HUES64 (cell line): ENCODE measurements around the gene PVR.
A peak's percentile ranks its signal among the peaks of the same experiment; 100 is the strongest.
"Not testable (repeated sequence)": the region's sequence is repeated elsewhere in the genome, so short reads cannot be mapped to it uniquely, and the experiment has no call there.

Experiments
- H3K27ac ChIP-seq: 2 replicates; pipeline ENCODE4 v1.7.0; 2013; ENCODE audit warnings: low read depth, low read length, inconsistent platforms
- H3K27me3 ChIP-seq: 2 replicates; pipeline ENCODE4 v1.6.1; 2013; ENCODE audit warnings: mild to moderate bottlenecking, low read length; ENCODE audit not compliant: insufficient read depth
- H3K36me3 ChIP-seq: 2 replicates; pipeline ENCODE4 v1.6.1; 2013; ENCODE audit warnings: mild to moderate bottlenecking, low read length; ENCODE audit not compliant: insufficient read depth
- H3K4me1 ChIP-seq: 2 replicates; pipeline ENCODE4 v1.6.1; 2013; ENCODE audit warnings: mild to moderate bottlenecking, low read length, moderate library complexity; ENCODE audit not compliant: insufficient read depth
- H3K4me3 ChIP-seq: 2 replicates; pipeline ENCODE4 v1.5.1; 2013; ENCODE audit warnings: mild to moderate bottlenecking, low read length, moderate library complexity
- H3K9ac ChIP-seq: 2 replicates; pipeline ENCODE4 v1.6.1; 2013; ENCODE audit warnings: mild to moderate bottlenecking, low read depth, low read length
- H3K9me3 ChIP-seq: 2 replicates; pipeline ENCODE4 v1.6.1; 2013; ENCODE audit warnings: low read depth, low read length; ENCODE audit not compliant: insufficient read depth
- WGBS: fragments of 150-250, 120-280 bp; methylation state at CpG from one replicate; pipeline ENCODE4 v1.1.7; 2013; ENCODE audit warnings: missing lambda C conversion rate; 5-methylcytosine and 5-hydroxymethylcytosine counted together

The PVR gene

DNA sequence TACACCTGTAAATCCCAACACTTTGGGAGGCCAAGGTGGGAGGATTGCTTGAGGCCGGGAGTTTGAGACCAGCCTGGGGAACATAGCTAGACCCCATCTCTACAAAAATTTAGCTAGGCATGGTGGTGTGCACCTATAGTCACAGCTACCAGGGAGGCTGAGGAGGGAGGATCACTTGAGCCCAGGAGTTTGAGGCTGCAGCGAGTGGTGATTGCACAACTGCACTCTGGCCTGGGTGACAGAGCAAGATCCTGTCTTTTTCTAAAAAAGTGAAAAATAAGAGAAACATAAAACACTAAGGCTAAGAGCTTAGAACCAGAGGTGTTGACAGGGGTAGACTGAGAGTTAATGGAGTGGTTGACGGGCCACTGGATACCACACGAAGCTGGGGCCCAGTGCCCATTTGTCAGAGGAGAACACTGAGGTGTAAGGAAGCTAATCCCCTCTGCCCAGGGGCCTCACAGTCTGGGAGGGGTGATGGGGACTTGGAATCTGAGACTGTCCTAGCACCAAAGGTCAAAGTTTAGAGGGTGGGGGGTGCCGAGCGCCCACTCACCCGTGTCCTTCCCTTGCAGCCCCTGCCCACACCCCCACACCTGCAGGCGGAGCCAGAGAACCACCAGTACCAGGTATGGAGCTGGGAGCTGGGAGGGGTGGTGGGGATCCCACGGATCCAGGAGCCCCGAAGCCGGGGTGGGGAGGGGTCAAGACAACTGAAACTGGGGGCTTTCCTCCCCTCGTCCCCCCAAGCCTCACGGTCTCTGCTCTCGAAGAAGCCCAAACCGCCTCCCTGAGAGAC lies 38.5 kb downstream of the PVR start:
- H3K4me3 ChIP-seq, result no peak overlapping the region
- no peak overlapping the region for H3K27ac ChIP-seq
- H3K36me3 ChIP-seq, result no peaks in the 10 kb centered on the region
- 90% methylated on average over 12 of the region's 15 CpGs for WGBS
- H3K4me1 ChIP-seq, result peaks cover 6% of the 10 kb centered on the region; the same call in 1 of the 2 replicates
- no peaks in the 10 kb centered on the region for H3K9me3 ChIP-seq
- H3K27me3 ChIP-seq, result no peaks in the 10 kb centered on the region
- H3K9ac ChIP-seq, result no peak overlapping the region

DNA sequence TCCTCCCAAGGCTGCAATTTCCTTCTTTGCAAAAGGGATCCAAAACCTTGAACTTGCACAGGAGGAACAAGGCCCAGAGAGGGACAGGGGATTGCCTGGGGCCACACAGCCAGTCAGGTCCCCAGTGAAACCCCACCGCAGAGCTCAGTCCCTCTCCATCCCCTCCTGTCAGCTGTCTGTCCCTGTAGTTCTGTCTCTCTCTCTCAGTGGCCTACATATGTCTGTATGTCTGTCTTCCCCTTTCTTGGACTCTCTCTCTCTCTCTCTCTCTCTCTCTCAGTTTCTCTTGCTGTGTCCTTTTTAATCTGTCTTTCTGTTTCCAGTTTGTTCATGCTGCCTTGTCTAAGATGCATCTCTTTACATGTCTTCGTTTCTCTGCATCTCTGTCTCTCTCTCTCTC lies 39.1 kb downstream of the PVR start:
- WGBS, result 89% methylated on average over 2 of the region's 2 CpGs
- no peak overlapping the region for H3K27ac ChIP-seq
- no peaks in the 10 kb centered on the region for H3K9me3 ChIP-seq
- H3K27me3 ChIP-seq, result no peaks in the 10 kb centered on the region
- H3K4me1 ChIP-seq, result peaks cover 3% of the 10 kb centered on the region; the same call in 1 of the 2 replicates
- H3K9ac ChIP-seq, result no peak overlapping the region
- no peaks in the 10 kb centered on the region for H3K36me3 ChIP-seq
- H3K4me3 ChIP-seq, result no peak overlapping the region

DNA sequence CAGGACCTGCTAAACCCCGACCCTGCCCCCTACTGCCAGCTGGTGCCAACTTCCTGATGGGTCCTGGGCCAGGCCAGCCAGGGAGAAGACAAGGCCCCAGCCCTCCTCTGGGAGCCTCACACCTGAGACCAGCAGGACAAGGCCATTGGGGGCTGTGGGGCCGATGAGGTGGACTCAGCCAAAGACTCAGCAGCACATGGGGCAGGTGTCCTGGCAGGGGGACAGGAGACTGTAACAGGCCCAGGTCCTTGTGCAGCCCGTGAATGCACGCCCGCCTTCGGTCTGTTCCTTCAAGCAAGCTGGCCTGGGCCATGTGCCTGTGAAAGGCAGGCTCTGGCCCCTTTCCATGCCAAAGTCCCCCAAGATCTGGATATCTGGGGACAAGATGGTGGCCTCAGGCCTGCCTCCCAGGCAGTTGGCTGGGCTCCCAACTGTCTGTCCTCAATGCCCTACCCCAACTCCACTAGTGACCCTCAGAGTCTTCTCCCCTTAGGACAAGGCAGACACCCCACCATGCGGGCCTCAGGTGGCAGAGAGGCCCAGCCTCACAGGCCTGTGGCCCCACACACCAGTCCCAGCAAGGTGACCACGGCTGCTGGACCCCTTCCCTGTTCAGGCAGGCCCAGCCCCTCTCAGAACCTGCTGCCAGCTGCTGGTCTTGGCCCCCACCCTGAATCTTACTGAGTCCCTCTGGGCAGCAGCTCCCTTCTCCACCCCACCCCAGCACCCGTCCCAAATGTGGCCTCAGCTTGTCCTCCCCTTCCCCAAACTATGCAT lies 39.9 kb downstream of the PVR start:
- peaks cover 3% of the 10 kb centered on the region; the same call in 1 of the 2 replicates for H3K4me1 ChIP-seq
- H3K27ac ChIP-seq, result no peak overlapping the region
- no peaks in the 10 kb centered on the region for H3K9me3 ChIP-seq
- no peak overlapping the region for H3K4me3 ChIP-seq
- WGBS, result 79% methylated on average over 9 of the region's 9 CpGs
- no peaks in the 10 kb centered on the region for H3K36me3 ChIP-seq
- H3K27me3 ChIP-seq, result no peaks in the 10 kb centered on the region
- no peak overlapping the region for H3K9ac ChIP-seq

DNA sequence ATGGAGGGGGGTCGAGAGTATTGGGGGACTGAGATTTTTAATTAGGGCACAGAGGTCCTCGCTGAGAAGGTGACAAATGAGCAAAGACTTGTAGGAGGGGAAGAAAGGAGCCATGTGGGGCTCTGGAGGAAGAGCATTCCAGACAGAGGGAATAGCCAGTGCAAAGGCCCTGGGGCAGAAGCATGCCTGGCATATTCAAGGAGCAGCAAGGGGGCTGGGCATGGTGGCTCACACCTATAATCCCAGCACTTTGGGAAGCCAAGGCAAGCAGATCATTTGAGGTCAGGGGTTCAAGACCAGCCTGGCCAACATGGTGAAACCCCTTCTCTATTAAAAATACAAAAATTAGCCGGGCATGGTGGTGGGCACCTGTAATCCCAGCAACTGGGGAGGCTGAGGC lies 40.7 kb downstream of the PVR start:
- H3K27me3 ChIP-seq, H3K4me3 ChIP-seq, H3K4me1 ChIP-seq, H3K27ac ChIP-seq, H3K9me3 ChIP-seq, H3K36me3 ChIP-seq, H3K9ac ChIP-seq: not testable (repeated sequence)
- WGBS, result 88% methylated on average over 3 of the region's 3 CpGs

- WGBS, result 73% methylated on average over 25 of the region's 25 CpGs
- H3K36me3 ChIP-seq, result no peaks in the 10 kb centered on the region
- no peak overlapping the region for H3K9ac ChIP-seq
- H3K4me3 ChIP-seq, result no peak overlapping the region
- no peak overlapping the region for H3K27ac ChIP-seq
- H3K9me3 ChIP-seq, result no peaks in the 10 kb centered on the region
- H3K4me1 ChIP-seq, result peaks cover 3% of the 10 kb centered on the region; the same call in 1 of the 2 replicates
- no peaks in the 10 kb centered on the region for H3K27me3 ChIP-seq
Measured at GRCh38 chr19:44684892-44685863, 41.5 kb downstream of the PVR start.

- Histone ChIP-seq H3K36me3 (no peaks in the 10 kb centered on the region), H3K27me3 (no peaks in the 10 kb centered on the region), H3K4me3 (no peak overlapping the region), H3K4me1 (peaks cover 3% of the 10 kb centered on the region; the same call in 1 of the 2 replicates), H3K9me3 (no peaks in the 10 kb centered on the region), H3K27ac (no peak overlapping the region), H3K9ac (no peak overlapping the region)
- WGBS, result 82% methylated on average over 4 of the region's 4 CpGs
Measured at GRCh38 chr19:44685877-44686276, 42.2 kb downstream of the PVR start.

DNA sequence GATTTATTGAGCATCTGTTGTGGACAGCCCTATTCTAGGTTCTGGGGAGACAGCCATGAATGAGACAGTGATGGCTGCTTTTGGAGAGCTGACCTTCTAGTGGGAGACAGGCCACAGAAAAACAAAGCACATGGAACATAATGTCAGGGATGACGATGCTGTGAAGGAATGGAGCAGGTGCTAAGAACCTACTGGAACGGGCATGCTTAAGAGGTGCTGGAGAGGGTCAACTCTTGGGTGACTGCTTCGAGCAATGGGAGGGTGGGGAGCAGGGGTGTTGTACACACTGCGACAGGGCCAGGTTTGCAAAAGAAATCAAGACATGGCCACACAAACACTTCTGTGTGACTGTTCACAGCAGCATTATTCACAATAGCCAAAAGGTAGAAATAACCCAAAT lies 43.2 kb downstream of the PVR start:
- Histone ChIP-seq H3K4me1 (peaks cover 3% of the 10 kb centered on the region; the same call in 1 of the 2 replicates), H3K36me3 (no peaks in the 10 kb centered on the region), H3K27me3 (no peaks in the 10 kb centered on the region), H3K9me3 (no peaks in the 10 kb centered on the region), H3K4me3 (no peak overlapping the region), H3K27ac (no peak overlapping the region), H3K9ac (no peak overlapping the region)
- WGBS, result 91% methylated on average over 4 of the region's 4 CpGs

GRCh38 chr19:44687888-44688287 lies 44.2 kb downstream of the PVR start:
- Histone ChIP-seq H3K27me3 (no peaks in the 10 kb centered on the region), H3K9me3 (no peaks in the 10 kb centered on the region), H3K4me1 (peaks cover 3% of the 10 kb centered on the region; the same call in 1 of the 2 replicates), H3K4me3 (no peak overlapping the region), H3K27ac (no peak overlapping the region), H3K36me3 (no peaks in the 10 kb centered on the region), H3K9ac (no peak overlapping the region)
- 93% methylated on average over 7 of the region's 7 CpGs for WGBS

DNA sequence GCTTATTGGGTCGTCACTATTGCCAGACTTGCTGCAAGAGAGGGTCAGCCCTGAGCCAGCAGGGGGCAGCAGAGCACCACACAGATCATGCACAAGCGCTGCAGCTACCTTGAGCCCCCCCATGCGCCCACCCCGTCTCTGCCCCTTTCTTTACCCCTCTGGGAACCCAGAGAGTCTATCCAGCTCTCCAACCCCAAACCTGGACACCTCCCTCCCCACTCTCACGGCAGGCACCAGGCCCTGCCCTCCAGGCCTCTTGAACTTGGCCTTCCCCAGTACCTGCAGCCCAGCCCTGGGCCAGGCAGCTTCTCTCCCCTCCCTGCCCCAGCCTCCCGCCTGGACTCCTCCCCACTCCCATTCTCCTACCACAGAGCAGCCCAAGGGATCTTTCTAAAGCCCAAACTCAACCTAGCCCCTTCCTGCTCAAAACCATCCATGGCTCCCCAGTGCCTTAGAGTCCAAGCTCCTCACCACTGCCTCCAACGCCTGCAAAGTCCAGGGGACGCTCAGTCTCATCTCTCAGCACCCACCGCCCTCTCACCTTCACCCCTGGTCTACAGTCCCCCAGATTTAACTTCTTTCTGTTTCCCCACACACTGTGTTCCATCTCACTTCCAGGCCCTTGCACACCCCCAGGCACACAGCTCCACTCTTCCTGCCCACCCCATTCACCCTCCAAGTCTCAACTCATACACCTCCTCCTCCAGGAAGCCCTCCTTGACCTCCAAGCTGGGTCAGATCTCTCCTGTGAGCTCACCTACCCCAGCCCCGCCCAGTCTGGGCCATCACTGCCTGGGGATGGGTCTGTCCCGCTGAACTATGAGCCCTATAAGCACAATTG lies 45.8 kb downstream of the PVR start:
- Histone ChIP-seq H3K9ac (no peak overlapping the region), H3K4me3 (peak overlapping the region; percentile 27; the same call in 1 of the 2 replicates), H3K9me3 (no peaks in the 10 kb centered on the region), H3K27ac (no peak overlapping the region), H3K36me3 (no peaks in the 10 kb centered on the region), H3K4me1 (peaks cover 3% of the 10 kb centered on the region; the same call in 1 of the 2 replicates), H3K27me3 (no peaks in the 10 kb centered on the region)
- WGBS, result 44% methylated on average over 11 of the region's 11 CpGs

DNA sequence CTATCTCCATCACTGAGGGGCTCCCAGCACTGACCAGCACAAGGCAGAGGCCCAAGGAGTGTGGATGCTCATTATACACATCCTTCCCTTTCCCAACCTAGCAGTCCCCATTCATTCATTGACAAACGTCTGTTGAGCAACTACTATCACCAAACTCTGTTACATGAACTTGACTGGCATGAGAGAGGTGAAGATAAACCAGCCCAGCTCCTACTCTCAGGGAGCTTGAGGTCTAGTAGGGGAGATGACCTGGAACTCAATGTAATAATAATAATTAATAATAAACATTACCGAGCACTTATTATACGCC lies 46.4 kb downstream of the PVR start:
- Histone ChIP-seq H3K4me1 (no peaks in the 10 kb centered on the region), H3K36me3 (no peaks in the 10 kb centered on the region), H3K9ac (no peak overlapping the region), H3K27me3 (no peaks in the 10 kb centered on the region), H3K27ac (no peak overlapping the region), H3K9me3 (no peaks in the 10 kb centered on the region), H3K4me3 (no peak overlapping the region)
- WGBS, result 94% methylated on average over 3 of the region's 3 CpGs
